ENCODE results near the gene TRIM65. TPM values are rescaled to one million over a fixed set of nuclear protein-coding genes. Genes with fewer than 3 reads are reported as not detected.
"Not testable (repeated sequence)": the region's sequence is repeated elsewhere in the genome, so short reads cannot be mapped to it uniquely, and the experiment has no call there.

The TRIM65 gene
- total and polyA plus RNA-seq, 2 donors from 2014 or later: 11.5 to 23.6 TPM

DNA sequence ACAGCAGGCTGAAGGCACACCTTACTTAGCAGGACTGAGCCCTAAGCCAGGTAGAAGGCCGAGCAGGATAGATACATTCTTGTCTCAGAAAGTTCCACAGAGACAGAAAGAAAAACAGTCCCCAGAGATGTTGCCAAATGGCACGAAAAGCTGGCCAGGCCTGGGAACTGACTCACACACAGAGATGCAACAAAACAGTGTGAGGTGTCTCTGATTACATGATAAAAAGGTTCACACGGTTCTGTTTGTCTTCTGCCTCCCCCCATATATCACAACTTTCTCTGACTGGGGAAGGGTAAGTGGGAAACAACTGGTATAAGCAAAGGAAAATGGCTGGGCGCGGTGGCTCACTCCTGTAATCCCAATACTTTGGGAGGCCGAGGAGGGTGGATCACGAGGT lies 43.3 kb downstream of the TRIM65 start:
- Histone ChIP-seq H3K4me1 (ENCODE audit: control insufficient read depth in 2 of 3, insufficient read depth in 2 of 3, low read depth in 1 of 3, low read length in 3 of 3) (peaks cover 0 to 24% (median 16%) of the 10 kb centered on the region in 3 donors), H3K9me3 (ENCODE audit: control insufficient read depth in 2 of 3, insufficient read depth in 1 of 3, low read length in 3 of 3) (no peaks in the 10 kb centered on the region), H3K4me3 (ENCODE audit: low read length in 3 of 3) (no peak overlapping the region), H3K36me3 (ENCODE audit: control insufficient read depth in 2 of 3, insufficient read depth in 3 of 3, low read length in 3 of 3) (peaks cover 3 to 29% (median 18%) of the 10 kb centered on the region in 3 donors), H3K27me3 (ENCODE audit: control insufficient read depth, insufficient read depth, low read length) (no peaks in the 10 kb centered on the region), H3K27ac (ENCODE audit: low read depth in 2 of 2, low read length in 2 of 2) (no peak overlapping the region), H3K9ac (ENCODE audit: low read length in 3 of 3) (peak overlapping the region in 1 of 3 donors; percentile 13)
- TF ChIP-seq, protein P1, sequence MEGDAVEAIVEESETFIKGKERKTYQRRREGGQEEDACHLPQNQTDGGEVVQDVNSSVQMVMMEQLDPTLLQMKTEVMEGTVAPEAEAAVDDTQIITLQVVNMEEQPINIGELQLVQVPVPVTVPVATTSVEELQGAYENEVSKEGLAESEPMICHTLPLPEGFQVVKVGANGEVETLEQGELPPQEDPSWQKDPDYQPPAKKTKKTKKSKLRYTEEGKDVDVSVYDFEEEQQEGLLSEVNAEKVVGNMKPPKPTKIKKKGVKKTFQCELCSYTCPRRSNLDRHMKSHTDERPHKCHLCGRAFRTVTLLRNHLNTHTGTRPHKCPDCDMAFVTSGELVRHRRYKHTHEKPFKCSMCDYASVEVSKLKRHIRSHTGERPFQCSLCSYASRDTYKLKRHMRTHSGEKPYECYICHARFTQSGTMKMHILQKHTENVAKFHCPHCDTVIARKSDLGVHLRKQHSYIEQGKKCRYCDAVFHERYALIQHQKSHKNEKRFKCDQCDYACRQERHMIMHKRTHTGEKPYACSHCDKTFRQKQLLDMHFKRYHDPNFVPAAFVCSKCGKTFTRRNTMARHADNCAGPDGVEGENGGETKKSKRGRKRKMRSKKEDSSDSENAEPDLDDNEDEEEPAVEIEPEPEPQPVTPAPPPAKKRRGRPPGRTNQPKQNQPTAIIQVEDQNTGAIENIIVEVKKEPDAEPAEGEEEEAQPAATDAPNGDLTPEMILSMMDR (IDR thresholded peaks at IDR 0.05; ENCODE audit: borderline replicate concordance, extremely low read depth, insufficient read depth): no peak
- no peak for DNase-seq
- no peak for FAIRE-seq
- intact Hi-C loops (cut with DNase I): no loop called here

DNA sequence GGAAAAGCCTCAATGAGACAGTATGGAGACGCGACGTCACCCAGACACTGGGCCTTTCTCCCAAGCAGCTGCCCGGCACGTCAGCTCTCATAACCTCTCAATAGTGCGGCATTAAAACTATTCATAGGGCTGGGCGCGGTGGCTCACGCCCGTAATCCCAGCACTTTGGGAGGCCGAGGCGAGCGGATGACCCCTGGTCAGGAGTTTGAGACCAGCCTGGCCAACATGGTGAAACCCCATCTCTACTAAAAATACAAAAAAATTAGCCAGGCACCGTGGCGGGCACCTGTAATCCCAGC lies 45.1 kb downstream of the TRIM65 start:
- DNase-seq; H3K27ac ChIP-seq (ENCODE audit: low read depth in 2 of 2, low read length in 2 of 2); H3K27me3 ChIP-seq (ENCODE audit: control insufficient read depth, insufficient read depth, low read length); H3K4me3 ChIP-seq (ENCODE audit: low read length in 3 of 3); FAIRE-seq; H3K9ac ChIP-seq (ENCODE audit: low read length in 3 of 3); H3K9me3 ChIP-seq (ENCODE audit: control insufficient read depth in 2 of 3, insufficient read depth in 1 of 3, low read length in 3 of 3); intact Hi-C loops (cut with DNase I): not testable (repeated sequence)
- H3K36me3 ChIP-seq (ENCODE audit: control insufficient read depth in 2 of 3, insufficient read depth in 3 of 3, low read length in 3 of 3): peaks cover 6 to 47% (median 34%) of the 10 kb centered on the region in 3 donors
- peaks cover 0 to 35% (median 19%) of the 10 kb centered on the region in 3 donors for H3K4me1 ChIP-seq (ENCODE audit: control insufficient read depth in 2 of 3, insufficient read depth in 2 of 3, low read depth in 1 of 3, low read length in 3 of 3)

DNA sequence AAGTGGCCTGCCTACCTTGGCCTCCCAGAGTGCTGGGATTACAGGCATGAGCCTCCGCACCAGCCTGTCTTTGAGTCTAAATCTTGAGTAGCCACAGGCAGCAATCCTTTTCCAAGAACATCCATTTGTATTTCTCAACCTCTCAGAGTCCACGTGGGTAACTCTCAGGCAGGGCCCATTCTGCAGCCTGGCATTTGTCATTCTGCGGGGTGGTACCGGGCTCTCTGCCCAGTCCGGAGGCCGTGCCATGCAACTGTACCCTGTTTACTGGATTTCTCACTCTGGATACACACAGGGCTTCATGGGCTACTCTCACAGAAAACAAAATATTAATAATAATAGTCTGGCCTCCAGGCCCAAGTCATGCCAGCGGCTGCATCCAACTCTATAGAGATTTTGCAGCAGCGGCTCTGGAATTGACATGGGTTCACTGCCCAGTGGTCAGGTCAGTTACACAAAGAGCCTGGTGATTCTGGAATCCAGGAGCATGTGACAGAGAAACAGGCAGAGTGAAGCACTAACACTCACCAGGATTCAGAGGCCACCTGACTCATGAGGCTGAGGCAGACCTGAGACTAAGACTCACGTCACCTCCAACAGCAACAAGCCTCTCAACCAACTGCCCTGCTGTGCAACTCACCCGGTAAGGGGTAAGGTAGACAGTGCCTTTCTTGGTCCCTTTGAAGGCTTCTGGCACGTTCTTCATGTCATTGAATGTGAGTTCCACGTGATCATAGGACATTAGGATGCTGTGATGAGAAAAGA lies 45.6 kb downstream of the TRIM65 start:
- TF ChIP-seq, protein P1 (IDR thresholded peaks at IDR 0.05; ENCODE audit: borderline replicate concordance, extremely low read depth, insufficient read depth): no peak
- H3K9me3 ChIP-seq (ENCODE audit: control insufficient read depth in 2 of 3, insufficient read depth in 1 of 3, low read length in 3 of 3): no peaks in the 10 kb centered on the region
- H3K4me1 ChIP-seq (ENCODE audit: control insufficient read depth in 2 of 3, insufficient read depth in 2 of 3, low read depth in 1 of 3, low read length in 3 of 3): peaks cover 0 to 35% (median 14%) of the 10 kb centered on the region in 3 donors
- DNase-seq: no peak
- no peak overlapping the region for H3K9ac ChIP-seq (ENCODE audit: low read length in 3 of 3)
- no peaks in the 10 kb centered on the region for H3K27me3 ChIP-seq (ENCODE audit: control insufficient read depth, insufficient read depth, low read length)
- intact Hi-C loops (cut with DNase I): no loop called here
- H3K36me3 ChIP-seq (ENCODE audit: control insufficient read depth in 2 of 3, insufficient read depth in 3 of 3, low read length in 3 of 3): peaks cover 6 to 52% (median 36%) of the 10 kb centered on the region in 3 donors
- H3K27ac ChIP-seq (ENCODE audit: low read depth in 2 of 2, low read length in 2 of 2): no peak overlapping the region
- no peak overlapping the region for H3K4me3 ChIP-seq (ENCODE audit: low read length in 3 of 3)
- no peak for FAIRE-seq

DNA sequence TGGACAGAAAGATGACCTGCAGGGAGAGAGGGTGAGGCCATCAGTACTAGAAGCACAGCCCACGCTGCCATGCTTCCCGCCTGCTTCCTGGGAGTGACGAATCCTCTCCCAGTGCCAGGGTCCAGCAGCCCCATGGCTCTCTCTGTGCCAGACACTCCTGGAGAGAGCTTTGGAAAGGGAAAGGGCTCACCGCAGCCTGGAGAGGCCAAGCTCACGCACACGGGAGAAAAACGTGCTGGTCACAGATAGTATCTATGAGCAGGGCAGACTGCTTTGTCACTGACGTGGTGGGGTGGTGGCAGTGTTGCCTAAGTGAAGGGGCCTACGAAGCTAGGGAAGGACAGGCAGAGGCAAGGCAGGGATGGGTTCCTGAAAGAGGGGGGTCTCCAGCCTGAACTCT lies 47.0 kb downstream of the TRIM65 start:
- H3K4me3 ChIP-seq (ENCODE audit: low read length in 3 of 3): no peak overlapping the region
- intact Hi-C loops (cut with DNase I): no loop called here
- H3K9ac ChIP-seq (ENCODE audit: low read length in 3 of 3): no peak overlapping the region
- H3K4me1 ChIP-seq (ENCODE audit: control insufficient read depth in 2 of 3, insufficient read depth in 2 of 3, low read depth in 1 of 3, low read length in 3 of 3): peaks cover 0 to 46% (median 22%) of the 10 kb centered on the region in 3 donors
- no peak for FAIRE-seq
- TF ChIP-seq, protein P1 (IDR thresholded peaks at IDR 0.05; ENCODE audit: borderline replicate concordance, extremely low read depth, insufficient read depth): no peak
- H3K27ac ChIP-seq (ENCODE audit: low read depth in 2 of 2, low read length in 2 of 2): no peak overlapping the region
- H3K27me3 ChIP-seq (ENCODE audit: control insufficient read depth, insufficient read depth, low read length): no peaks in the 10 kb centered on the region
- DNase-seq: no peak
- H3K9me3 ChIP-seq (ENCODE audit: control insufficient read depth in 2 of 3, insufficient read depth in 1 of 3, low read length in 3 of 3): no peaks in the 10 kb centered on the region
- H3K36me3 ChIP-seq (ENCODE audit: control insufficient read depth in 2 of 3, insufficient read depth in 3 of 3, low read length in 3 of 3): peaks cover 6 to 53% (median 36%) of the 10 kb centered on the region in 3 donors

Measured in kidney (tissue), 14 donors.